ENCODE results near the gene APPBP2.

DNA sequence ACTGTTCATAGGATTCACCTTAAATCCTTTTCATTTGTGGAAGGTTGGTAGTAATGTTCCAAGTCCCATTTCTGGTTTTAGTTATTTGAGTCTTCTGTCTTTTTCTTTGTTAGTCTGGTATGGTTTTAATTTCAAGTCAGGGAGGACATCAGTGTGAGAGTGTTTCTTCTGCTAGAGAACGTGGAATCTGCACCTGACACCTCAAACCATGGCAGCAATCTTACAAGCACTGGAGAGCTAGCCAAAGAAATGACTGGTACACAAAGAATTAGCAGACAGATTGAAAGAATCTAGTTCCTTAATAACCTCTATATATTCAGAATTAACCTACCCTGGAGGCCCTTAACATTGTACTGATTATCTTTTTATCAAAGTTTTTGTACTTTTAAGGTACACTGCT is 53.6 kb downstream of the APPBP2 start:
- TF ChIP-seq CTCF (IDR thresholded peaks at IDR 0.05), result no peak
- TF ChIP-seq MAX (IDR thresholded peaks at IDR 0.05), result no peak
- no peak for TF ChIP-seq POLR2A (IDR thresholded peaks at IDR 0.05; ENCODE audit: low read length)
- TF ChIP-seq, protein P1, sequence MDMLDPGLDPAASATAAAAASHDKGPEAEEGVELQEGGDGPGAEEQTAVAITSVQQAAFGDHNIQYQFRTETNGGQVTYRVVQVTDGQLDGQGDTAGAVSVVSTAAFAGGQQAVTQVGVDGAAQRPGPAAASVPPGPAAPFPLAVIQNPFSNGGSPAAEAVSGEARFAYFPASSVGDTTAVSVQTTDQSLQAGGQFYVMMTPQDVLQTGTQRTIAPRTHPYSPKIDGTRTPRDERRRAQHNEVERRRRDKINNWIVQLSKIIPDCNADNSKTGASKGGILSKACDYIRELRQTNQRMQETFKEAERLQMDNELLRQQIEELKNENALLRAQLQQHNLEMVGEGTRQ (IDR thresholded peaks at IDR 0.05), result no peak

Data from A549 (cell line).